Bronchial epithelial cell (primary cell): ENCODE measurements around the gene CEBPE. TPM values are rescaled to one million over a fixed set of nuclear protein-coding genes. Genes with fewer than 3 reads are reported as not detected.
"Not testable (repeated sequence)": the region's sequence is repeated elsewhere in the genome, so short reads cannot be mapped to it uniquely, and the experiment has no call there.

Source experiments
- DNase-seq: peaks from one replicate; pipeline ENCODE4 v3.0.0-alpha.2; 2010; ENCODE audit warnings: low read depth
- FAIRE-seq: peaks from 2 replicates; lab custom pipeline; 2011; peaks lifted over from hg19 to GRCh38; lab: Jason Lieb, UNC
- H3K27me3 ChIP-seq: 2 replicates; pipeline ENCODE4 v1.5.1; 2011; ENCODE audit warnings: low read length; ENCODE audit not compliant: control insufficient read depth, insufficient read depth
- H3K36me3 ChIP-seq: 2 replicates; pipeline ENCODE4 v1.5.1; 2011; ENCODE audit warnings: low read length; ENCODE audit not compliant: control insufficient read depth, insufficient read depth
- H3K4me3 ChIP-seq: 2 replicates; pipeline ENCODE4 v1.5.1; 2011; ENCODE audit warnings: mild to moderate bottlenecking, low read depth, low read length, control low read depth
- CTCF ChIP-seq: IDR thresholded peaks from 2 replicates; pipeline ENCODE4 v1.5.1; 2011; ENCODE audit warnings: mild to moderate bottlenecking, moderate library complexity, low read length, control low read depth, inconsistent platforms; ENCODE audit not compliant: insufficient read depth, severe bottlenecking
- total RNA-seq: library from RNA; depleted of rRNA; stranded (reverse); fragments of >200 nt; gene quantifications from 2 replicates; pipeline ENCODE4 v1.2.1, GENCODE V29; 2014

CEBPE gene
- total RNA-seq, 1 donor from 2014 or later, result not detected

DNA sequence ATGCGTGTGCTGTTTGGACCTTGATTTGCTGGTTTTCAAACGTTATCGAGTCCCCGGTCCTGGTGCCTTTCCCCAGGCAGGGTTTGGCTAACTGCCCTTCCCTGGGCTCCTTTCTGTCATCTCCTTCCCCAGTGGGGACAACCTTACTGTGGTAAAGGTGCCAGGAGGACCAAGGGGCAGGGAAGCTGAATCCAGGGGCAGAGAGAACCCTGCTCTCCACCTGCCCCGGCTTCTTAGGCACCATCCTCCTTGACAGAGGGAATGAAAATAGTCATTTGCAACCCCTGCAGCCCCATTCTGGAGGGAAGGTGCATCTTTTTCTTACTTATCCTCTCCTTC is 5.0 kb downstream of the CEBPE start:
- Histone ChIP-seq H3K4me3 (no peak overlapping the region), H3K27me3 (peaks cover 2% of the 10 kb centered on the region), H3K36me3 (no peaks in the 10 kb centered on the region)
- no peak for DNase-seq
- TF ChIP-seq CTCF, result no peak
- no peak for FAIRE-seq

DNA sequence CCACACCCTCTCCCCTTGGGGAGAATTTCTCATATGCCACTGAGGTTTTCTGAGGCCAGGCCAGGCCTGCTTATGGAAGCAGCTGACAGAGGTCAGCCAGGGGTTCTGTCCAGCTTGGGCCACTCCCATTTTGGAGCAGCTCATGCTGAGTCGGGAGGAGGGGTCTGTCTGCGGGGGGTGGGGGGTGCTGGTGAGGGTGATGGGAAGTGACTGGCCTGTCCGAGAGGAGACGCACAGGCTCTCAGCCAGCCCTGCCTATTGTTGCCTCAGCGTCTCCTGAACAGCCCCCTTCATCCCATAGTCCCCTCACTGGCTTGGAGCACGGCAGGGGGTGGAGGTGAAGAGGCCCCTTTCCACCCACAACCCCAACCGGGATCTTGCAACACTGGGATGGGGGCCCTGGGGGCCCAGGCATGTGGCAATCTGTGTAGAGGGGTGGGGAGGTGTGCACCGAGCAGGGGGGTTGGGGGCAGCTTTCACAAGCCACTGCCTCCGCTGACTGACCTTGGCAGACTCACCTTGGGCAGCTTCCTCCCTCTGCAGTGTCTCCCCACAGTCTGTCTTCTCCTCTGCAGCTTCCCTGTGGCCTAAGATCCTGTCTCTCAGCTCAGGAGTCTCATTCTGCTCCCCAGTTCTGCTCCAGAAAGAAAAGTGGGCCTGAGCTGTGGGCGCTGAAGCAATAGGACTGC is 5.5 kb downstream of the CEBPE start:
- no peak for FAIRE-seq
- Histone ChIP-seq H3K27me3 (peaks cover 2% of the 10 kb centered on the region), H3K4me3 (no peak overlapping the region), H3K36me3 (no peaks in the 10 kb centered on the region)
- DNase-seq, result no peak
- TF ChIP-seq CTCF, result no peak

DNA sequence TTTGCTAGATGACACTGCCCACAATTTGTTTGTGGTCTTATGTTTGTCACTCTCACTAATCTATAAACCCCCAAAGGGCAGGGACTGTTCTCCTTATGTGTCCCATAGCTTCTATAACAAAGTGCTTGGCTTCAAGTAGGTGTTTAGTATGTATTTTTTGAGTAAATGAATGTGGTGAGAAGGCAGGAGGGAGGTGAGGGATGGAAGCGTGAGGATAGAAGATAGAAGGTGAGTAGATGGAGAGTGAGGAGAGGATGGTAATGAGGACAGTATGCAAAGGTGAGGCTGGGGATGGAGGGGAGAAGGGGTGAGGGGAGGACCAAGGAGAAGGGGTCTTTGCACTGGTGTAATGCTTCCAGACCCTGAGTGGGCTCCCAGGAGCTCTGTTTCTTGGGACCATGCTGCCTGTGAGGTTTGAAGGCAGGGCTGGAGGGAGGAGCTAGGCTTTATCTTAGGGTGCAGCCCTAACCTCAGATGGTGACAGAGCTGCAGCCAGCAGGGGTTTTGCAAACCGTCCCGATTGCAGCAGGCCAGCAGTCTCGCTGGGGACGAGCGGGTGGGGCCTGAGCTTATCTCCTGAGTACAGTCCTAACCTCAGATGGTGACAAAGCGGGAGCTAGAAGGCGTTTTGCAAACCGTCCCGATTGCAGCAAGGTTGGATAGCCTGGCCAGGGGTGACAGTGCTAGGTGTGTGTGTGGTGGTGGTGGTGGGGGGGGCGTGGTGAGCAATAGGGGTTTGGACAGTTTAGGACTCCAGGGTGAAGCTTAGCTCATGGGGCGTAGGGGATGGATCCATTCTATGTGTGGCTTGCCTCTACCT is 6.5 kb downstream of the CEBPE start:
- no peak for FAIRE-seq
- Histone ChIP-seq H3K27me3 (peaks cover 2% of the 10 kb centered on the region), H3K4me3 (no peak overlapping the region), H3K36me3 (no peaks in the 10 kb centered on the region)
- TF ChIP-seq CTCF, result no peak
- DNase-seq, result no peak

- Histone ChIP-seq H3K27me3 (peaks cover 2% of the 10 kb centered on the region), H3K4me3 (no peak overlapping the region), H3K36me3 (no peaks in the 10 kb centered on the region)
- FAIRE-seq (no peak), DNase-seq (no peak)
- TF ChIP-seq CTCF, result no peak
These were observed 8.3 kb downstream of the CEBPE start for GRCh38 chr14:23110579-23111365.

GRCh38 chr14:23109769-23110168 is 9.3 kb downstream of the CEBPE start:
- FAIRE-seq, result no peak
- no peak for TF ChIP-seq CTCF

GRCh38 chr14:23108169-23108568 is 10.9 kb downstream of the CEBPE start:
- H3K27me3 ChIP-seq, H3K36me3 ChIP-seq, FAIRE-seq, DNase-seq, H3K4me3 ChIP-seq: not testable (repeated sequence)

More at GRCh38 chr14:23109769-23110168, 9.3 kb downstream of the CEBPE start:
- H3K36me3 ChIP-seq, result no peaks in the 10 kb centered on the region
- no peak overlapping the region for H3K4me3 ChIP-seq
- peaks cover 2% of the 10 kb centered on the region for H3K27me3 ChIP-seq
- DNase-seq, result no peak

DNA sequence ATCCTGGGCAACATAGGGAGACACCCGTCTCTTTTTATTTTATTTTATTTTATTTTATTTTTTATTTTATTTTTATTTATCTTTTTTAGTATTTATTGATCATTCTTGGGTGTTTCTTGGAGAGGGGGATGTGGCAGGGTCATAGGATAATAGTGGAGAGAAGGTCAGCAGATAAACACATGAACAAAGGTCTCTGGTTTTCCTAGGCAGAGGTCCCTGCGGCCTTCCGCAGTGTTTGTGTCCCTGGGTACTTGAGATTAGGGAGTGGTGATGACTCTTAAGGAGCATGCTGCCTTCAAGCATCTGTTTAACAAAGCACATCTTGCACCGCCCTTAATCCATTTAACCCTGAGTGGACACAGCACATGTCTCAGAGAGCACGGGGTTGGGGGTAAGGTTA is 11.4 kb downstream of the CEBPE start:
- H3K27me3 ChIP-seq, DNase-seq, FAIRE-seq, H3K4me3 ChIP-seq, H3K36me3 ChIP-seq: not testable (repeated sequence)
